Stimulated activated CD8-positive, alpha-beta memory T cell treated with anti-CD3 and anti-CD28 coated beads, Interleukin-15, amount 100 ng/mL, for 24 hours (primary cell): ENCODE measurements around the gene RELL1.

ENCODE experiments used
- DNase-seq: peaks from one replicate; pipeline ENCODE4 v3.0.0-alpha.2; 2020; ENCODE audit warnings: low read depth

Gene RELL1

DNA sequence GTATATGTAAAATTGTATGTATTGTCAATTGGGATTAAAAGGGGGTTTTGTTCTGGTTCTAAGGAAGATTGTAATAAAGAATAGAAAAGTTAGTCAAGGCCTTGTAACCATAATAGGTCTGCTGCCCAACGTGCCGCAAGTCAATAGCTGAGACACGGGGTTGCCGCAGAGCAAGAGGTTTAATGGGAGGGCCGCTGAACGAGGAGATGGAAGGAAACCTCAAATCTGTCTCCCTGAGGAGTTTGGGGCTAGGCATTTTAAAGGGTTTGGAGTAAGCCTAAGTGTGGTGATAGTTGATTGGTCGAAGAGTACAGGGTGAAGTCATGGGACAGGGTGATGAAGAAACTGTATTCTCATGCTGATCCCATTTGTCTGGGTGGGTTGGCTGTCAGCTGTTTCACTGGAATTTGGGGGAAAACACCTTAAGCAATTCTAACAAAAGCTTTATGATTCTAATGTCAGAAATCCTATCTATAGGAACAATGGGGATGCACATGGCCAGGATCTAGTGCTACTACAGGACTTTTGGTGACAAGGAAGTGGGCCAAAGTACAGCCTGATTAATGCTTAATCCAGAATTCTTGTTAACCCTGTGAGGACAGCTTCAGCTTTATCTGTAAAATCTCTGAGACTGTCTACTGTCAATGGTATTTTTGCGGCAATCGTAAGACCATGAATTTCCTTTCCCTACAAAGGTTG lies 86.9 kb downstream of the RELL1 start:
- no peak for DNase-seq

DNA sequence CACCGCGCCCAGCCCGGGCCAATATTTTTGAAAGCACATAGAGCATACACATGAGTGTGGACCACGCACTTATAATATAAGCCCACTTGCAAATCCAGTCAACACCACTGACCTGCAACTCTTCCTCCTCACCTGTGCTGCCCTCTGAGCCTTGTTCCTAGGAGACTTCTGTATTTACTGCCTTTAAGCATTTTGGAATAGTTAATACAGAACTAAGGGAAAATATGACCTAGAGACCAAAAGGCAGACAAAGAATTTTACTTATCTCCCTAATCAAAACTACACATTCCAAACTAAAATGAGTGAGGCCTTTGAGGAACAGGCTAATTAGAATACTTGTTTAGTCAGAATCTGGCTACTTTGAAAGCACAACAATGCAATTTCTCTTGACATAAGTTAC lies 89.1 kb downstream of the RELL1 start:
- DNase-seq: no peak

DNA sequence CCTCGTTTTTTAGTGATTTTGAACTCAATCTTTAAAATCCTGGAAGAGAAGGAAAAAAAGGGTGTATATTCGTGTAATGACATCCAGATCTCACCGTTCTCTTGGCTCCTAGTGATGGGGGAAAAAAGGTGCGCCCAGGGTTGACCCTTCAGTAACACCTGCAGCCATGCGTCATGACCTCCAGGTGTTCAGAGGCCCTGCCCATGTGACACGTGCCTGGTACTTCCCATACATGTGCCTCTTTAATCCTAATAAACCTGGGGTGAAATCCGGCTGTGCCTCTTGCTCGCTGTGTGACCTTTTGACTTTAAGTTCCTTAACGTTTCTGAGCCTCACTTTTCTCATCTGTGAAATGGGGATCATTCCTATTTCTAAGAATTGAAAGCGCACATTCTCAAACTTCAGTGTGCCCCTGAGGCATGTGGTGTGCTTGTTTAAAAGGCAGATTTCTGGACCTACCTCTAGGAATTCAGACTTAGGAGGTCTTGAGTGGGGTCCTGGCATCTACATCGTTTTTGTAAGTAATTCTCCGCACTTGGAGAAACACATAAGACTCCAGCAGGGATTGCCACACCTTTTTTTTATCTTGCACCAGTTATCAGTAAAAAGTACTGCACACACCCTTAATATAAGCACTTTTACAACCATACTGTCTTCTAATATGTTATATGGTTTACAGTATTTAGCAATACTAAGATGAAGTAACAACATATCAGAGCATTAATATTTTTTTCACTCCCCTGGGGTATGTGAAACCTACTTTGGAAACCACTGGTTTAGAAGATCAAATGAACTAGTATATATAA lies 90.1 kb downstream of the RELL1 start:
- DNase-seq: no peak

DNA sequence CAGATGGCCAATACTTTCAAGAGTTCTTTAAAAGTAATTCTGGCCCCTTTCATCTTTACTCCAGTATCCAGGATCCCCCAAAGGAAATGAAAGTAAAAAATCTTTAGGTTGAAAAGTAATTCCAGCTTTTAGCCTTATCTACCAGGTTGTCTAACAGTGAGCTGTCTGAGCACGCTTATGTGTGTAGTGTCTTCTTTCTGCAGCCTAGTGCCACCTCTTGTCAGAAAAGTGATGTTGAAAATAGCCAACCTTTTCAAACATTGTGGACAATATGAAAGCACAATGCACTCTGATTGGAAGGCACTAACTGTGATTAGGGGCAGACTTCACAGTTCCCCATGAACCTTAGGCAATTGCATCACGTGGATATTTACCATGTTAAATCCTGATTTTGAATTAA lies 92.1 kb downstream of the RELL1 start:
- DNase-seq: no peak

DNA sequence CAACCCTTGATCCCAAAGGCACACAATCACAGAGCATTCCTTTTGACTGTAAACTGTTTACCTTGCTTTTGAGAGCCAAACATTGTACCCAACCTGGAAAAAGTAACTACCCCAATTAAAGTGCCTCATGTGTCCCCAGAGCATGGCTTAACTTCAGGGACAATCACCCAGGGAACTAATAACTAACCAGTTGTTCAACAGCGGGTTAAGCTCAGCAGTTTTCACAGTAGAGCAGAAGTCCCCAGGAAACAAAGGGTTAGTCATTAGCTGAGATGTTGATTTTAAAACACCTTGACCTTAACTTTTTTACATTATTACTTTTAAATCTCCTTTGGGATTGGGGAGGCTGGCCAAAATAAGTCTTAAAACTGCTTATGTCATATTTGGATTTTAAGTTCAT lies 94.8 kb downstream of the RELL1 start:
- DNase-seq: no peak

DNA sequence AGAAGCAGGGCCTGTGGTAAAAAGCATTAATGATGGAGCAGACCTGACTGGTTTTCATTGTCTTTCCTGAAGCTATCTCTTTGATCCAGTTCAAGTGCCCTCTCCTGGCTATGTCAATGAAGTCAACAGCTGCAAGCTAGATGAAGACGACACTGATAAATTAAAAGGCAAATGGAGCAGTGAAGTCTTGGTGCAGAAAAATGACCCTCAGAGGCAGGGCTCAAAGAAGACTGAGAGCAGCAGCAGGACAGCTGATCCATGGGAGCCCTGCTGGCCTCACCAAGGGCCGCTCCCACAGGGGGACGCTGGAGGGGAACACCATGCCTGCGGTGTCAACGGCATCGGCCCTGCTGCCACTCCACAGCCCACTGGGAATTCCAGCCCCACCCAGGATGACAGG lies 96.2 kb downstream of the RELL1 start:
- DNase-seq: no peak

DNA sequence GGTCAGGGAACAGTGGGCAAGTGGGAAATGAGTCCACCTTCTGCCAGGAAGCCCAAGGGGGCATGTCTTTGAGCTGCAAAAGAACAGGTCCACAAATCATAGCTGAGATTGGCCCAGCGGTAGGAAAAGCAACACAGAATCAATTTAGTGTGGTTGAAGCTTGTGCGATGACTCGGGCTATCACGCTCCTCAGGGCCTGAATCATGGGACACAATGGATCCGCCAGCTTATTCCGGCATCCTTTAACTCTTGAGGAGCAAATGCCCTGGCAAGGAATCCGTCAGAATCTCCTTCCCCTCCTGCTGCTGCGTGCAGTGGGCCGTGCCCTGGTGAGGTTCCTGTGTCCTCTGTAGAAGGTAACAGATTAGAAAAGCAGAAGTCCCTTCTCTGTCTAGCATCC lies 98.0 kb downstream of the RELL1 start:
- DNase-seq: no peak

DNA sequence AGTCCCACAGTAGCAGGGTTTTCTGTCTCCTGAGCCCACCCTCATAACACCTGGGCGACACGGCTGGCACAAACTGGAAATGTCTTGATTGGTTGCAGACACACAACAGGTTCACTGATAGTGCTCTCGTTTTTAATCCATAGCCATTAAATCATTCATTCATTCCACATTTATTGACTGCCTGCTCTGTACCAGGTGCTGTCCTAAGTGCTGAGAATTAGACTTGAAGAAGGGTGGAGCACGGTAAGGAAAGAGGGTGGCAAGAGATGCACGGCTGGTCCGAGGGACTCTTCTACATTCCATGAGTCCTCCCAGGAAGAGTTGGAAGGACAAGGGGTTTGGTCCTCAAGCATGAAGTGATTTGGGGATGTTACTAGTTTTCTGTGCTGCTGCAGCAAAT lies 100.0 kb downstream of the RELL1 start:
- no peak for DNase-seq

DNA sequence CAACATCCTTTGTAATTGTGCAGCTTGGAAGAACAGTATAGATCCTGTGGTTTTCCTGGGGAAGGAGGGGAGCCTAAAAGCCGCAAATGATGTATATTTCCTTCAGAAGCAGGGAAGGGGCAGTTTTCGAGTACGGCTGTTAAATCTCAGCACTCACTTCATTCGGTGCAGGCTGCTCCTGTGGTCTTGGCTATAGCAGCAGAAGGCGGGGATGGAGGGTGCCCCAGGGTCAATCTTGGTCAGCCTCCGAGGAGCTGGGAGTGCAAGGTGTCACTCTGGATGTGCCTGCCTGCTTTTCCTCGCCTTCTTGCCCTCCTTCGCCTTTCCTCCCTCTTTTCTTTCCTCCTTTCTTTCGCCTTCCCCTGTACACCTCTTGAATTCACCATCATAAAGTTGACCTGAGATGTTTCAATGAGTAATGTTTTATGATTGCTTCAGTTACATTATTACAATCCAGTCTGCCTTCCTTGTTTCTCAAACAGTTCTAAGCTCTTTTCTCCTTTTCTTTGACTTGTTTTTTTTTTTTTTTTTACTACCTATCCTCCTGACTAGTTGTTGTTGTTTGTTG lies 101.6 kb downstream of the RELL1 start:
- DNase-seq: no peak

DNA sequence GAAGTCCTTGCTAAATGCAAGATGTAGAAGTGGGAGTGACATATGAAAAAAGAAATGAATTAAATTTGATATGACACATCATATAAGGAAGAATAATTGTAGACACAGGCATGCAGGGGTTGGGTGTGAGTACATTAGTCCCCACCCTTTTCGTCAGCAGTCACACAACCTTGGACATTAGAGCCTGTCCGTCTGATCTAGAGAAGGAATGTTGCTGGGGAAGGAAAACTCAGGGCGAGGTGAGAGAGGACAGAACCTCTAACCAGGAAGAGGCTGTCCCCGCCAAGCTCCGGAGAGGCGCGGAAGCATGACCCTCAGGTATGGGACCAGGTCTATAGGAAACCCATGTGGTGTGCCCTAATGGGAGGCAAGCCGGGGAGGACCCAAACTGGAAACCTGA lies 102.1 kb downstream of the RELL1 start:
- no peak for DNase-seq

DNA sequence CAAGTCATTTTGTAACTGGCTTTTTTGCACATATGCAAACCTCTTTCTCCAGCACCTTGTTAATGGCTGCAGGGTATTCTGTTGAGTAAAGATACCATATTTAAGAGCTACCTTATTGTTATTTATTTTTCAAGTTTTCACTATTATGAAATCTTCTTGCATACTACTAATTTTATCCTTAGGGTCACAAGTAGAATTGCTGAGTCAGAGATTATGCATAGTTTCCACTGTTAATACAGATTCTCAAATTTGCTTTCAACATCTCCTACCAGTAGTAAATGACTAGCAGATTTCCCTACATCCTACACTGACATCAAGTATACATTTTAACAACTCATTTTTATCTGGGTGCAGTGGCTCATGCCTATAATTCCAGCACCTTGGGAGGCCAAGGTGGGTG lies 112.6 kb downstream of the RELL1 start:
- DNase-seq: no peak

DNA sequence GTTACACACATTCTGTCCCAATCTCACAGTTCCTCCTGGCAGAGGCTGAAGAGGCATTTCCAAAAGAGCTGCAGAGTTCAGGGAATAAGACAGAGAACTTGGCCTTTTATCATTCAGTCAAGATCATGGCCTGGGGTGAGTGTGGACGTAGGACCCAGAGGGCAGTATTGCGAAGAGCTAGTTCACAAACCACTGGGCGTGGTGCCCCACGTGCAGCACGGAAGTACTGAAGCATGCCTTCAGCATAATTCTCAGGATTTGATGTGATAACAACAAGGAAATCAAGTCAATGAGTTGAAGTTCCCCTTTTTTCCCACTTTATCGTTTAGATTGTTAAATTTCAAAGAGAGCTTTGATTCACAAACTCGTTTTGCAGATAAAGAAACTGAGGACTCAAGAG lies 117.7 kb downstream of the RELL1 start:
- DNase-seq: no peak

DNA sequence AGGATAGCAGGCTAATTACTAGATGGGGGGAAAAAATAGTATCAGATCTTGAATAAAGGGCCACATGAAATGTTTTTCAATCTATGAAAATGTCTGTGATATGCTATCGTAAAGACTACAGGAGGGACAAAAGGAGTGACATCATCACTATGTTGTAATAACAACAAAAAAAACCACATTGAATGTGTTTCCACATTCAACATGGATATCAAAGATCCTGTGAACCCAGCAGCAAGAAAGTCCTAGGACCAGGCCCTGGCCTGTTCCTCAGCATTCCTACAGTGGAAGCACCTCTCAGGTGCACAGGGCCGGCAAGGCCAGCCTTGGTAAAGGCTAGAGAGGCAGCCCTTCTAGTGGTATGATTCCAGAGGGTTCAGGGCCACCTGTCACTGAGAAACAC lies 118.3 kb downstream of the RELL1 start:
- DNase-seq: no peak

DNA sequence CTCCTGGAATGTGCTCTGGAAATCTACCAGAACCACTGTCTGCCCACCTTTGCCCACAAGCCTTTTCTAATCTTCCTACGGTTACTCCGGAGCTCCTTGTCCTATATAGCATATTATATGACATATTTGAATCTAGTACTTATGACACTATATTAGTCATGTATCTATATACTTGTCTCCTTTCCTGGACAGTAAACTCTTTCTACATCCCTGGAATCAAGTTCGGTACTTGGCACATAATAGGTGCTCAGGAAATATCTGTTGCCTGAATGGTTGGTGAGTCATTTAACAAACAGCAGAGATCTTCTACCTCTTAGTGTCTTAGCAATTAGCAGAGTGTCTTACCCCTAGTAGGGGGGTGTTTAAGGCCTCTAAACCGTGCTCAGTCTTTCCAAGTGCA lies 123.6 kb downstream of the RELL1 start:
- DNase-seq: no peak

DNA sequence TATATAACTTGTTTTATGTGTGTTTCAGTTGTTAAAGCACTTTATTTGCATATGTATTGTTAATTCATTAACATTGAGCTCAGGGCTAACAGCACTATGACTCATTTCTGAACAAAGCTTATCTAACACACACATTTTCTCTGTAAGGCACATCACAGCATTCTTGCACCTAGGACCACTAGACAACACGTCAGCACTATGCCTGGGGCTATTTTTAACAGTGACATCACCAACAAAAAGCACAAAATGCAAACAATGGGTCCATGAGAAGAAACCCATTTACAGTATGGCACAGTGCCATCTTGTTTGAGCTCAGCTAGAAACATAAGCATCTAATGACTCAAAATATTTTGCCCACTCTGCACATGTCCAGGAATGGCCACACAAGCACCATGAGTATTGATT lies 124.4 kb downstream of the RELL1 start:
- no peak for DNase-seq

DNA sequence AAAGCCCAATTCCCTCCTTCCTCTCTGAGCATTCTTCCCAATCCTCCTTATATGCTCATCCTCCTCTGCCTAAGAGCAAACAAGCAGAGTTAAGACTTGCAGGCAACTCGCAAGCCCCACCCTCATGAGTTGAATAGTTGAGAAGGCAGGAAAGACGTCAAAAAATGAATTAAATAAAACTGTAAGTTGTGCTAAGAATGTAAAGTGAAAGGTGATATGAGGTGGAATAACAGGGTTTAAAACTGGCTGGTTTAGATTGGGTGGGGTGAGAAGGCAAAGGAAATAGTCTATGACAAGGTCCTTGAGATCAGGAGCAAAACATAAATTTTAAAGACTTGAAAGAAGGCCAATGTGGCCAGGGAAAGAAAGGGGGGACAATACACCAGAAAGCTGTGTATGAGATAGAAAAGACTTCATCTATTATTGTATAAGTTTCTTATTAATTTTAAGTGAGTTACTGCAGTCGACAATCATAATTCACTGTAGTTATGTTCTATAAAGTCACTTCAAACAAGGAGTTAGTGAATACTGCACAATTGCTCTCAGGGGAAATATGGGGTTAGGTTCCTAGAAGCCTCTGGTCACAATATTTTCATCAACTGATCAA lies 124.9 kb downstream of the RELL1 start:
- DNase-seq: no peak
